ENCODE measurements around the gene RUBCN.
"Not testable (repeated sequence)": the region's sequence is repeated elsewhere in the genome, so short reads cannot be mapped to it uniquely, and the experiment has no call there.

- TF ChIP-seq POLR2A, POLR2AphosphoS5 (IDR thresholded peaks at IDR 0.05): not testable (repeated sequence)
- TF ChIP-seq, protein P1, sequence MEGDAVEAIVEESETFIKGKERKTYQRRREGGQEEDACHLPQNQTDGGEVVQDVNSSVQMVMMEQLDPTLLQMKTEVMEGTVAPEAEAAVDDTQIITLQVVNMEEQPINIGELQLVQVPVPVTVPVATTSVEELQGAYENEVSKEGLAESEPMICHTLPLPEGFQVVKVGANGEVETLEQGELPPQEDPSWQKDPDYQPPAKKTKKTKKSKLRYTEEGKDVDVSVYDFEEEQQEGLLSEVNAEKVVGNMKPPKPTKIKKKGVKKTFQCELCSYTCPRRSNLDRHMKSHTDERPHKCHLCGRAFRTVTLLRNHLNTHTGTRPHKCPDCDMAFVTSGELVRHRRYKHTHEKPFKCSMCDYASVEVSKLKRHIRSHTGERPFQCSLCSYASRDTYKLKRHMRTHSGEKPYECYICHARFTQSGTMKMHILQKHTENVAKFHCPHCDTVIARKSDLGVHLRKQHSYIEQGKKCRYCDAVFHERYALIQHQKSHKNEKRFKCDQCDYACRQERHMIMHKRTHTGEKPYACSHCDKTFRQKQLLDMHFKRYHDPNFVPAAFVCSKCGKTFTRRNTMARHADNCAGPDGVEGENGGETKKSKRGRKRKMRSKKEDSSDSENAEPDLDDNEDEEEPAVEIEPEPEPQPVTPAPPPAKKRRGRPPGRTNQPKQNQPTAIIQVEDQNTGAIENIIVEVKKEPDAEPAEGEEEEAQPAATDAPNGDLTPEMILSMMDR (IDR thresholded peaks at IDR 0.05 in 8 of 11, conservative IDR thresholded peaks at IDR 0.05 in 3 of 11): not testable (repeated sequence)
Observed at GRCh38 chr3:197662352-197662751, 74.4 kb downstream of the RUBCN start.
